ENCODE data around the gene RNF223. TPM values are rescaled to one million over a fixed set of nuclear protein-coding genes. Genes with fewer than 3 reads are reported as not detected.

The RNF223 gene
- total and polyA plus RNA-seq, 2 of the 13 experiments (the other 11 are each of a cell fraction or from before 2014, with no cell fraction given) = 0.03 TPM; not detected in 1

DNA sequence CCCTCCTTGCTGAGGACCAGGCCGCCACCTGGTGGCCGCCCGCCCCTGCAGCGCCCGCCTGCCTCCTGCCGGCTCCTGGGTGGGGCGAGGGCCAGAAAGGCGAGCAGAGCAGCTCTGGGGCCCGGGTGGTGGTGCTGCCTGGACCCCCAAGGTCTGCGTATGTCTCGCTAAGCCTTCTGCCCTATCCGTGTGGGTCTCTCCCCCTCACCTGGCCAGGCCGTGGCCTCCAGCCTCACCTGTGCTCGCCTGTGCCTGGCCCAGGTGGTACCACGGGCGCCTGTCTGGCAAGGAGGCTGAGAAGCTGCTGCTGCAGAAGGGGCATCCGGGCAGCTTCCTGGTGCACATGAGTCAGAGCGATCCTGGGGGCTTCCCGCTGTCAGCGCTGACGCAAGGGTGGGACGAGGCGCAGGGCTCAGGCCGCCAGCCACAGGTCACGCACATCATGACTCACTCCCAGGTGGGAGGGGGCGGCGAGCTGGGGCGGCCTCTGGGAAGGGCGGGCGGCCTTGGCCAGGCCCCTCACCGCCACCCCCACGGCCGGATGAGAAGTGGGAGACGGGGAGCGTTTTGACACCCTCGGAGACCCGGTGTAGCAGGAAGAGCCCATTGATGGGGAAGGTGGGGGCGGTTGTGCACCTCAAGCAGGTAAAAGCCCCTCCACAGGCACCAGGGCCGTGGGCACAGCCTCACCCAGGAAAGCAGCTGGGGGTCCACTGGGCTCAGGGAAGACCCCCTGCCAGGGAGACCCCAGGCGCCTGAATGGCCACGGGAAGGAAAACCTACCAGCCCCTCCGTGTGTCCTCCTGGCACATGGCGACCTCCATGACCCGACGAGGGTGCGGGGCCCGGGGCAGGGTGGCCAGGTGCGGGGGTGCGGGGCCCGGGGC is 9.9 kb downstream of the RNF223 start (continued):
- no peak for TF ChIP-seq KDM5A (IDR thresholded peaks at IDR 0.05; ENCODE audit: borderline replicate concordance, low read length)
- no peak; the same call in 1 of the 2 replicates for TF ChIP-seq GATAD2A (CRISPR knock-in tag; IDR thresholded peaks at IDR 0.05)
- no peak for TF ChIP-seq NFIC (IDR thresholded peaks at IDR 0.05; ENCODE audit: low read length)
- TF ChIP-seq, protein P1, sequence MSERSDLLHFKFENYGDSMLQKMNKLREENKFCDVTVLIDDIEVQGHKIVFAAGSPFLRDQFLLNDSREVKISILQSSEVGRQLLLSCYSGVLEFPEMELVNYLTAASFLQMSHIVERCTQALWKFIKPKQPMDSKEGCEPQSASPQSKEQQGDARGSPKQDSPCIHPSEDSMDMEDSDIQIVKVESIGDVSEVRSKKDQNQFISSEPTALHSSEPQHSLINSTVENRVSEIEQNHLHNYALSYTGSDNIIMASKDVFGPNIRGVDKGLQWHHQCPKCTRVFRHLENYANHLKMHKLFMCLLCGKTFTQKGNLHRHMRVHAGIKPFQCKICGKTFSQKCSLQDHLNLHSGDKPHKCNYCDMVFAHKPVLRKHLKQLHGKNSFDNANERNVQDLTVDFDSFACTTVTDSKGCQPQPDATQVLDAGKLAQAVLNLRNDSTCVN (CRISPR knock-in tag; IDR thresholded peaks at IDR 0.05; ENCODE audit: borderline replicate concordance) = no peak
- TF ChIP-seq ZNF747 (CRISPR knock-in tag; IDR thresholded peaks at IDR 0.05; ENCODE audit: borderline replicate concordance) = peak; percentile 19; the same call in 1 of the 2 replicates
- peak; percentile 62; the same call in 1 of the 2 replicates for TF ChIP-seq HDAC2 (CRISPR knock-in tag; IDR thresholded peaks at IDR 0.05)
- TF ChIP-seq, protein P2, sequence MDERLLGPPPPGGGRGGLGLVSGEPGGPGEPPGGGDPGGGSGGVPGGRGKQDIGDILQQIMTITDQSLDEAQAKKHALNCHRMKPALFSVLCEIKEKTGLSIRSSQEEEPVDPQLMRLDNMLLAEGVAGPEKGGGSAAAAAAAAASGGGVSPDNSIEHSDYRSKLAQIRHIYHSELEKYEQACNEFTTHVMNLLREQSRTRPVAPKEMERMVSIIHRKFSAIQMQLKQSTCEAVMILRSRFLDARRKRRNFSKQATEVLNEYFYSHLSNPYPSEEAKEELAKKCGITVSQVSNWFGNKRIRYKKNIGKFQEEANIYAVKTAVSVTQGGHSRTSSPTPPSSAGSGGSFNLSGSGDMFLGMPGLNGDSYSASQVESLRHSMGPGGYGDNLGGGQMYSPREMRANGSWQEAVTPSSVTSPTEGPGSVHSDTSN (CRISPR knock-in tag; IDR thresholded peaks at IDR 0.05) = no peak
- no peak for TF ChIP-seq DDIT3 (CRISPR knock-in tag; IDR thresholded peaks at IDR 0.05)
- TF ChIP-seq NFKBIZ (CRISPR knock-in tag; IDR thresholded peaks at IDR 0.05) = no peak
- TF ChIP-seq, protein P3, sequence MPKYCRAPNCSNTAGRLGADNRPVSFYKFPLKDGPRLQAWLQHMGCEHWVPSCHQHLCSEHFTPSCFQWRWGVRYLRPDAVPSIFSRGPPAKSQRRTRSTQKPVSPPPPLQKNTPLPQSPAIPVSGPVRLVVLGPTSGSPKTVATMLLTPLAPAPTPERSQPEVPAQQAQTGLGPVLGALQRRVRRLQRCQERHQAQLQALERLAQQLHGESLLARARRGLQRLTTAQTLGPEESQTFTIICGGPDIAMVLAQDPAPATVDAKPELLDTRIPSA (CRISPR knock-in tag; IDR thresholded peaks at IDR 0.05; ENCODE audit: borderline replicate concordance) = no peak
- TF ChIP-seq STAG1 (CRISPR knock-in tag; IDR thresholded peaks at IDR 0.05) = peak; percentile 85
- no peak for TF ChIP-seq ONECUT2 (CRISPR knock-in tag; IDR thresholded peaks at IDR 0.05)
- no peak for TF ChIP-seq E2F2 (CRISPR knock-in tag; IDR thresholded peaks at IDR 0.05; ENCODE audit: borderline replicate concordance)
- no peak for TF ChIP-seq ZNF75D (CRISPR knock-in tag; IDR thresholded peaks at IDR 0.05; ENCODE audit: borderline replicate concordance)
- no peak for TF ChIP-seq MIXL1 (CRISPR knock-in tag; IDR thresholded peaks at IDR 0.05)
- peak; percentile 74; the same call in 1 of the 2 replicates for TF ChIP-seq ZNF788 (CRISPR knock-in tag; IDR thresholded peaks at IDR 0.05; ENCODE audit: borderline replicate concordance)
- no peak for TF ChIP-seq PHF5A (CRISPR knock-in tag; IDR thresholded peaks at IDR 0.05; ENCODE audit: low read depth, unreplicated experiment)
- TF ChIP-seq MED8 (CRISPR knock-in tag; IDR thresholded peaks at IDR 0.05; ENCODE audit: insufficient replicate concordance) = no peak
- TF ChIP-seq CBX1 (IDR thresholded peaks at IDR 0.05; ENCODE audit: low read depth) = no peak
- no peak for TF ChIP-seq ZNF589 (CRISPR knock-in tag; conservative IDR thresholded peaks at IDR 0.05)
- no peak for TF ChIP-seq SOX13 (IDR thresholded peaks at IDR 0.05)
- TF ChIP-seq SOX13 (CRISPR knock-in tag; conservative IDR thresholded peaks at IDR 0.05 in 1 of 2, IDR thresholded peaks at IDR 0.05 in 1 of 2) = no peak
- TF ChIP-seq ESRRA (CRISPR knock-in tag; IDR thresholded peaks at IDR 0.05; ENCODE audit: low read depth) = peak; percentile 55; the same call in 1 of the 2 replicates
- 0 out of 2 replicates have a peak, but pooled peaks have one; percentile 59 for TF ChIP-seq HOXA5 (CRISPR knock-in tag; IDR thresholded peaks at IDR 0.05)

All from HepG2 (cell line).